Gastrocnemius medialis (tissue), 4 donors: ENCODE results near the gene SEC14L1.

ENCODE experiments used
- POLR2A ChIP-seq, 2 donors: fragments of 450-650 bp; IDR thresholded peaks; one replicate each; pipeline ENCODE4 v1.6.1; 2017; ENCODE audit warnings: antibody characterized with exemption in 2 of 2, mild to moderate bottlenecking in 2 of 2, moderate library complexity in 2 of 2
- TF ChIP-seq, protein P1 (sequence below), 5 experiments: fragments of 450-650 bp in 3 of 5; fragments of 200-600 bp in 2 of 5; sonication (generic) in 2 of 5; IDR thresholded peaks in 4 of 5; conservative IDR thresholded peaks in 1 of 5; 1 replicate in 4 of 5; 2 replicates in 1 of 5; pipeline ENCODE4 v1.5.1; 2016 to 2019; ENCODE audit warnings: antibody characterized with exemption in 5 of 5, mild to moderate bottlenecking in 3 of 5, moderate library complexity in 3 of 5

DNA sequence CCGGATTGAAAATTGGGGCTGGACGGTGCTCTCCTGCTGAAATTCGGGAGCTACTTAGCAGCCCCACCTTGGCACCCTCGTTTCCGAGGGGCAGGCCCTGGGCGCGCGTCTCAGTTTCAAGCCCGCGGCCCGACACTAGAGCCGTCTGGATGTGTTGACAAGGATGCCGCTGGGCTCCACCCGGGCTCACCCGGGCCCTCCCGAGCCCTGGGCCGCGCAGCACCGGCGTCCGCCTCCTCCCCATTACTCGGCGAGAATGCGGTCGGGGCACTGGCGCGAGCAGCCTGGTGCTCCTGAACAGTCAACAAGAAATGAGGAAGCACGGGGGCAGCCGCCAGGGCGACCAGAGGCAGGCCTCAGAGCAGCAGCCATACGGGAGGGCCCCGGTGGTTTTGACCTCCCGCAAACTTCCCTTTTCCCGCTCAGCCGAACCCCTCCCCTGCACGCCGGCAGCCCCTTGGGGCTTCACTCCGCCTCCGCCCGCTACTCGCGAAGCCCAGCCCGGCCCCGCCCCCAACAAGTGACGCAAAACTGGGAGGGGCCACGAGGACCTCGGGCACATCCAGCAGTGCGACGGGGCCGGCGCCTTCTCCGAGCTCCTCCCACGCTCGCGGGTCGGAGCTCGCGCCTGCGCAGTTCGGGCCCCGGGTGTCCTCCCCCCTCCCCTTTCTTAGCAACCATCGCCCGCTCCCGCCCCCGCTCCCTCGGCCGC lies 447 bp upstream of the SEC14L1 start:
- TF ChIP-seq, protein P1, sequence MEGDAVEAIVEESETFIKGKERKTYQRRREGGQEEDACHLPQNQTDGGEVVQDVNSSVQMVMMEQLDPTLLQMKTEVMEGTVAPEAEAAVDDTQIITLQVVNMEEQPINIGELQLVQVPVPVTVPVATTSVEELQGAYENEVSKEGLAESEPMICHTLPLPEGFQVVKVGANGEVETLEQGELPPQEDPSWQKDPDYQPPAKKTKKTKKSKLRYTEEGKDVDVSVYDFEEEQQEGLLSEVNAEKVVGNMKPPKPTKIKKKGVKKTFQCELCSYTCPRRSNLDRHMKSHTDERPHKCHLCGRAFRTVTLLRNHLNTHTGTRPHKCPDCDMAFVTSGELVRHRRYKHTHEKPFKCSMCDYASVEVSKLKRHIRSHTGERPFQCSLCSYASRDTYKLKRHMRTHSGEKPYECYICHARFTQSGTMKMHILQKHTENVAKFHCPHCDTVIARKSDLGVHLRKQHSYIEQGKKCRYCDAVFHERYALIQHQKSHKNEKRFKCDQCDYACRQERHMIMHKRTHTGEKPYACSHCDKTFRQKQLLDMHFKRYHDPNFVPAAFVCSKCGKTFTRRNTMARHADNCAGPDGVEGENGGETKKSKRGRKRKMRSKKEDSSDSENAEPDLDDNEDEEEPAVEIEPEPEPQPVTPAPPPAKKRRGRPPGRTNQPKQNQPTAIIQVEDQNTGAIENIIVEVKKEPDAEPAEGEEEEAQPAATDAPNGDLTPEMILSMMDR (IDR thresholded peaks at IDR 0.05 in 4 of 5, conservative IDR thresholded peaks at IDR 0.05 in 1 of 5), result peak in 2 of 5 experiments; percentile 19 to 25
- TF ChIP-seq POLR2A (IDR thresholded peaks at IDR 0.05), result peak; percentile 98 to 100
